Right lobe of liver (tissue), 4 donors: Measurements from ENCODE around the gene MARK3.

Source experiments
- CTCF ChIP-seq, 4 donors: fragments of 200-600 bp in 3 of 4; fragments of 450-650 bp in 1 of 4; IDR thresholded peaks; one replicate each; pipeline versions ENCODE4 v1.5.1 to v1.8.0; 2016 to 2022; ENCODE audit warnings: antibody characterized with exemption in 4 of 4, mild to moderate bottlenecking in 2 of 4
- POLR2A ChIP-seq: fragments of 450-650 bp; IDR thresholded peaks from one replicate; pipeline ENCODE4 v1.6.1; 2017; ENCODE audit warnings: antibody characterized with exemption, mild to moderate bottlenecking
- donor health status: DM: no; HTN: no; CAD: no.
- donor health status: DM: no; HTN: no; CAD: no.
- donor health status: DM: no; HTN: yes; CAD: no.

- TF ChIP-seq POLR2A (no peak), CTCF (IDR thresholded peaks at IDR 0.05) (no peak)
These were observed 35.2 kb upstream of the MARK3 start for GRCh38 chr14:103349982-103350381.
